GM10266 (cell line): ENCODE data around the gene TST.
A peak's percentile ranks its signal among the peaks of the same experiment; 100 is the strongest.

Experiments
- DNase-seq: peaks from one replicate; pipeline ENCODE4 v3.0.0; 2012; ENCODE audit errors: extremely low spot score
- CTCF ChIP-seq: IDR thresholded peaks from 2 replicates; pipeline ENCODE4 v1.5.1; 2012; ENCODE audit warnings: mild to moderate bottlenecking, low read depth; ENCODE audit not compliant: control insufficient read depth, insufficient read depth; ENCODE audit errors: missing control alignments

Gene TST

GRCh38 chr22:37063431-37064420, 44.5 kb upstream of the TST start:
- TF ChIP-seq CTCF, result no peak
- no peak for DNase-seq

- no peak for TF ChIP-seq CTCF
- DNase-seq, result no peak
Measured at GRCh38 chr22:37062702-37063381, 43.6 kb upstream of the TST start.

GRCh38 chr22:37062376-37062675, 43.1 kb upstream of the TST start:
- no peak for TF ChIP-seq CTCF
- DNase-seq, result no peak

- no peak for TF ChIP-seq CTCF
- DNase-seq, result no peak
Measured at GRCh38 chr22:37061611-37062375, 42.5 kb upstream of the TST start.

GRCh38 chr22:37060801-37061610, 41.8 kb upstream of the TST start:
- peak; percentile 67 for DNase-seq
- no peak for TF ChIP-seq CTCF

GRCh38 chr22:37059876-37060449, 40.7 kb upstream of the TST start:
- no peak for TF ChIP-seq CTCF
- no peak for DNase-seq
